WTC11 (cell line): ENCODE results near the gene CNTNAP5.

Experiments
- ATF2 ChIP-seq: sonication (generic); formaldehyde crosslinking; IDR thresholded peaks from 2 replicates; pipeline ENCODE4 v1.8.1; 2022; ENCODE audit warnings: low read depth, missing genetic modification reagents, borderline replicate concordance
- CREM ChIP-seq: sonication (generic); formaldehyde crosslinking; IDR thresholded peaks from 2 replicates; pipeline ENCODE4 v1.8.1; 2022; ENCODE audit warnings: mild to moderate bottlenecking, missing genetic modification reagents, moderate library complexity
- ELF4 ChIP-seq: sonication (generic); formaldehyde crosslinking; IDR thresholded peaks from 2 replicates; pipeline ENCODE4 v1.8.1; 2022; ENCODE audit warnings: low read depth, mild to moderate bottlenecking, moderate library complexity, missing genetic modification reagents
- HMGXB4 ChIP-seq: sonication (generic); formaldehyde crosslinking; IDR thresholded peaks from 2 replicates; pipeline ENCODE4 v1.8.1; 2023; ENCODE audit warnings: mild to moderate bottlenecking, moderate library complexity, missing genetic modification reagents
- KAT7 ChIP-seq: sonication (generic); formaldehyde crosslinking; IDR thresholded peaks from 2 replicates; pipeline ENCODE4 v1.8.1; 2023; ENCODE audit warnings: missing genetic modification reagents, mild to moderate bottlenecking, borderline replicate concordance
- NR2C2 ChIP-seq: sonication (generic); formaldehyde crosslinking; IDR thresholded peaks from 2 replicates; pipeline ENCODE4 v1.8.0; 2022; ENCODE audit warnings: mild to moderate bottlenecking, missing genetic modification reagents
- NR3C1 ChIP-seq: sonication (generic); formaldehyde crosslinking; conservative IDR thresholded peaks from 2 replicates; pipeline ENCODE4 v1.8.1; 2023; ENCODE audit warnings: low read depth, mild to moderate bottlenecking, missing genetic modification reagents
- TEAD4 ChIP-seq: sonication (generic); formaldehyde crosslinking; IDR thresholded peaks from 2 replicates; pipeline ENCODE4 v1.8.0; 2022; ENCODE audit warnings: mild to moderate bottlenecking, missing genetic modification reagents
- ZNF232 ChIP-seq: sonication (generic); formaldehyde crosslinking; IDR thresholded peaks from 2 replicates; pipeline ENCODE4 v1.8.0; 2022; ENCODE audit warnings: mild to moderate bottlenecking, missing genetic modification reagents
- ZNF532 ChIP-seq: fragments of 250-450 bp; sonication (Bioruptor Pico); IDR thresholded peaks from 2 replicates; pipeline ENCODE4 v1.9.0; 2021; ENCODE audit warnings: mild to moderate bottlenecking, borderline replicate concordance
- TF ChIP-seq, protein P1 (sequence below): fragments of 200-600 bp; IDR thresholded peaks from 2 replicates; pipeline ENCODE4 v1.8.0; 2022; ENCODE audit warnings: antibody characterized with exemption
- TF ChIP-seq, protein P2 (sequence below): sonication (generic); formaldehyde crosslinking; IDR thresholded peaks from 2 replicates; pipeline ENCODE4 v1.8.1; 2023; ENCODE audit warnings: mild to moderate bottlenecking, missing genetic modification reagents, moderate library complexity

GRCh38 chr2:124272261-124272841 is 247.3 kb downstream of the CNTNAP5 start:
- no peak for TF ChIP-seq CREM (CRISPR knock-in tag)
- TF ChIP-seq, protein P1, sequence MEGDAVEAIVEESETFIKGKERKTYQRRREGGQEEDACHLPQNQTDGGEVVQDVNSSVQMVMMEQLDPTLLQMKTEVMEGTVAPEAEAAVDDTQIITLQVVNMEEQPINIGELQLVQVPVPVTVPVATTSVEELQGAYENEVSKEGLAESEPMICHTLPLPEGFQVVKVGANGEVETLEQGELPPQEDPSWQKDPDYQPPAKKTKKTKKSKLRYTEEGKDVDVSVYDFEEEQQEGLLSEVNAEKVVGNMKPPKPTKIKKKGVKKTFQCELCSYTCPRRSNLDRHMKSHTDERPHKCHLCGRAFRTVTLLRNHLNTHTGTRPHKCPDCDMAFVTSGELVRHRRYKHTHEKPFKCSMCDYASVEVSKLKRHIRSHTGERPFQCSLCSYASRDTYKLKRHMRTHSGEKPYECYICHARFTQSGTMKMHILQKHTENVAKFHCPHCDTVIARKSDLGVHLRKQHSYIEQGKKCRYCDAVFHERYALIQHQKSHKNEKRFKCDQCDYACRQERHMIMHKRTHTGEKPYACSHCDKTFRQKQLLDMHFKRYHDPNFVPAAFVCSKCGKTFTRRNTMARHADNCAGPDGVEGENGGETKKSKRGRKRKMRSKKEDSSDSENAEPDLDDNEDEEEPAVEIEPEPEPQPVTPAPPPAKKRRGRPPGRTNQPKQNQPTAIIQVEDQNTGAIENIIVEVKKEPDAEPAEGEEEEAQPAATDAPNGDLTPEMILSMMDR: no peak
- TF ChIP-seq ZNF232: no peak
- TF ChIP-seq ZNF532 (CRISPR knock-in tag): no peak
- no peak for TF ChIP-seq ATF2
- no peak for TF ChIP-seq KAT7
- no peak for TF ChIP-seq TEAD4 (CRISPR knock-in tag)
- no peak for TF ChIP-seq NR3C1 (CRISPR knock-in tag)
- no peak for TF ChIP-seq NR2C2 (CRISPR knock-in tag)
- no peak for TF ChIP-seq HMGXB4 (CRISPR knock-in tag)
- no peak for TF ChIP-seq ELF4 (CRISPR knock-in tag)
- TF ChIP-seq, protein P2, sequence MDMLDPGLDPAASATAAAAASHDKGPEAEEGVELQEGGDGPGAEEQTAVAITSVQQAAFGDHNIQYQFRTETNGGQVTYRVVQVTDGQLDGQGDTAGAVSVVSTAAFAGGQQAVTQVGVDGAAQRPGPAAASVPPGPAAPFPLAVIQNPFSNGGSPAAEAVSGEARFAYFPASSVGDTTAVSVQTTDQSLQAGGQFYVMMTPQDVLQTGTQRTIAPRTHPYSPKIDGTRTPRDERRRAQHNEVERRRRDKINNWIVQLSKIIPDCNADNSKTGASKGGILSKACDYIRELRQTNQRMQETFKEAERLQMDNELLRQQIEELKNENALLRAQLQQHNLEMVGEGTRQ (CRISPR knock-in tag): no peak
